HEK293T (cell line): ENCODE measurements around the gene KRTAP5-2.
A peak's percentile ranks its signal among the peaks of the same experiment; 100 is the strongest.

Experiments
- CTCF ChIA-PET: fragments of 350-600 bp; formaldehyde crosslinking; extraction: SDS; loops from one replicate; lab custom pipeline; 2021; ENCODE audit warnings: antibody characterized with exemption, inconsistent platforms; lab: Yijun Ruan, JAX
- POLR2A ChIA-PET: fragments of 350-600 bp; formaldehyde crosslinking; extraction: SDS; loops from one replicate; lab custom pipeline; 2020; ENCODE audit warnings: antibody characterized with exemption, inconsistent platforms; lab: Yijun Ruan, JAX
- DNase-seq: peaks from one replicate; pipeline ENCODE4 v3.0.0; 2012; ENCODE audit warnings: mixed read lengths; ENCODE audit errors: extremely low spot score
- ARNT ChIP-seq: fragments of 450-650 bp; IDR thresholded peaks from 2 replicates; pipeline ENCODE4 v1.6.1; 2017; ENCODE audit warnings: mild to moderate bottlenecking
- BHLHE40 ChIP-seq: fragments of 450-650 bp; IDR thresholded peaks from 2 replicates; pipeline ENCODE4 v1.6.1; 2016; ENCODE audit warnings: mild to moderate bottlenecking, moderate library complexity, borderline replicate concordance
- CTBP1 ChIP-seq: fragments of 450-650 bp; IDR thresholded peaks from 2 replicates; pipeline ENCODE4 v1.6.1; 2016; ENCODE audit warnings: borderline replicate concordance
- ELF4 ChIP-seq: fragments of 450-650 bp; IDR thresholded peaks from 2 replicates; pipeline ENCODE4 v1.6.1; 2017; ENCODE audit warnings: antibody characterized with exemption
- FOXA1 ChIP-seq: fragments of 450-650 bp; IDR thresholded peaks from 2 replicates; pipeline ENCODE4 v1.6.1; 2016; ENCODE audit warnings: mild to moderate bottlenecking
- FOXK2 ChIP-seq: fragments of 450-650 bp; IDR thresholded peaks from 2 replicates; pipeline ENCODE4 v1.6.1; 2016; ENCODE audit warnings: mild to moderate bottlenecking
- FOXM1 ChIP-seq: fragments of 450-650 bp; IDR thresholded peaks from 2 replicates; pipeline ENCODE4 v1.6.1; 2017; ENCODE audit warnings: mild to moderate bottlenecking, borderline replicate concordance
- HDGF ChIP-seq: fragments of 450-650 bp; IDR thresholded peaks from 2 replicates; pipeline ENCODE4 v1.6.1; 2017; ENCODE audit warnings: antibody characterized with exemption, borderline replicate concordance
- L3MBTL2 ChIP-seq: fragments of 450-650 bp; conservative IDR thresholded peaks from 2 replicates; pipeline ENCODE4 v1.6.1; 2016; ENCODE audit warnings: mild to moderate bottlenecking
- LEF1 ChIP-seq: fragments of 450-650 bp; IDR thresholded peaks from 2 replicates; pipeline ENCODE4 v1.6.1; 2017; ENCODE audit warnings: mild to moderate bottlenecking, borderline replicate concordance
- NFRKB ChIP-seq: fragments of 450-650 bp; IDR thresholded peaks from 2 replicates; pipeline ENCODE4 v1.6.1; 2016; ENCODE audit warnings: mild to moderate bottlenecking, moderate library complexity
- PKNOX1 ChIP-seq: fragments of 450-650 bp; IDR thresholded peaks from 2 replicates; pipeline ENCODE4 v1.6.1; 2016
- SP1 ChIP-seq: fragments of 450-650 bp; IDR thresholded peaks from 2 replicates; pipeline ENCODE4 v1.6.1; 2017
- SUZ12 ChIP-seq: fragments of 450-650 bp; IDR thresholded peaks from 2 replicates; pipeline ENCODE4 v1.6.1; 2016; ENCODE audit warnings: mild to moderate bottlenecking
- TARDBP ChIP-seq: fragments of 450-650 bp; IDR thresholded peaks from 2 replicates; pipeline ENCODE4 v1.6.1; 2016
- ZNF384 ChIP-seq: fragments of 450-650 bp; IDR thresholded peaks from 2 replicates; pipeline ENCODE4 v1.6.1; 2016

KRTAP5-2 gene

GRCh38 chr11:1642288-1643145 is 44.4 kb upstream of the KRTAP5-2 start:
- CTCF ChIA-PET: no interaction called here

GRCh38 chr11:1641096-1641495 is 43.0 kb upstream of the KRTAP5-2 start:
- no peak for DNase-seq
- CTCF ChIA-PET: interaction anchor here (0.6 to 2.5 kb wide), 6 partner anchors 10 to 205 kb away, joined by 3 to 17 read pairs (median 4); partner anchors contain the start of gene KRTAP5-2
- TF ChIP-seq LEF1: no peak
- TF ChIP-seq SP1: no peak
- TF ChIP-seq ARNT: no peak
- TF ChIP-seq BHLHE40: no peak
- POLR2A ChIA-PET: interaction anchor here (0.6 kb wide), 1 partner anchor 664 kb away, joined by 3 read pairs; no protein-coding TSS in a partner anchor

More at GRCh38 chr11:1642288-1643145, 44.4 kb upstream of the KRTAP5-2 start:
- POLR2A ChIA-PET: no interaction called here
- no peak for TF ChIP-seq FOXK2
- no peak for TF ChIP-seq ELF4
- TF ChIP-seq FOXM1: no peak
- no peak for TF ChIP-seq FOXA1
- no peak for TF ChIP-seq PKNOX1
- no peak for TF ChIP-seq BHLHE40
- TF ChIP-seq L3MBTL2: no peak
- no peak for TF ChIP-seq SP1
- TF ChIP-seq NFRKB: no peak
- TF ChIP-seq ARNT: no peak
- TF ChIP-seq ZNF384: no peak
- no peak for TF ChIP-seq LEF1
- TF ChIP-seq TARDBP: no peak
- no peak for TF ChIP-seq HDGF
- TF ChIP-seq SUZ12: no peak
- no peak for TF ChIP-seq CTBP1
- DNase-seq: no peak

GRCh38 chr11:1640076-1640946 is 42.2 kb upstream of the KRTAP5-2 start:
- peak; percentile 81 for DNase-seq
- TF ChIP-seq ARNT (no peak), SP1 (no peak), ZNF384 (no peak), FOXK2 (no peak), BHLHE40 (no peak), L3MBTL2 (no peak), FOXM1 (no peak), FOXA1 (no peak), SUZ12 (no peak), LEF1 (no peak), HDGF (no peak), NFRKB (no peak), PKNOX1 (no peak), ELF4 (no peak), CTBP1 (no peak), TARDBP (no peak)
- ChIA-PET CTCF (interaction anchor here (0.6 to 2.5 kb wide), 11 partner anchors 9 to 769 kb away, joined by 3 to 17 read pairs (median 3); partner anchors contain the start of gene KRTAP5-2), POLR2A (no interaction called here)

- ChIA-PET CTCF (interaction anchor here (0.6 to 2.5 kb wide), 10 partner anchors 9 to 770 kb away, joined by 3 to 17 read pairs (median 3); partner anchors contain the start of gene KRTAP5-2), POLR2A (no interaction called here)
- DNase-seq: no peak
- no peak for TF ChIP-seq HDGF
- no peak for TF ChIP-seq LEF1
- TF ChIP-seq ZNF384: no peak
Measured at GRCh38 chr11:1639666-1640065, 41.6 kb upstream of the KRTAP5-2 start.

GRCh38 chr11:1639102-1639620 is 41.1 kb upstream of the KRTAP5-2 start:
- DNase-seq: no peak
- TF ChIP-seq SP1 (no peak), LEF1 (no peak), ZNF384 (no peak), FOXA1 (no peak), PKNOX1 (no peak), HDGF (no peak), FOXM1 (no peak), ELF4 (no peak), ARNT (no peak)
- POLR2A ChIA-PET: no interaction called here
- CTCF ChIA-PET: interaction anchor here (0.7 to 2.5 kb wide), 9 partner anchors 8 to 687 kb away, joined by 3 to 17 read pairs (median 3); partner anchors contain the start of gene KRTAP5-2

- ChIA-PET POLR2A (no interaction called here), CTCF (interaction anchor here (1.4 kb wide), 1 partner anchor 14 kb away, joined by 6 read pairs; no protein-coding TSS in a partner anchor)
- TF ChIP-seq NFRKB (no peak), SUZ12 (no peak), LEF1 (no peak), L3MBTL2 (no peak), SP1 (no peak), ELF4 (no peak), BHLHE40 (no peak), FOXA1 (no peak), FOXK2 (no peak), FOXM1 (no peak), ZNF384 (no peak), CTBP1 (no peak), TARDBP (no peak)
- DNase-seq: no peak
Measured at GRCh38 chr11:1638344-1638743, 40.2 kb upstream of the KRTAP5-2 start.
